EH (cell line): Measurements from ENCODE around the gene NTN1.

Source experiments
- DNase-seq: peaks from one replicate; pipeline ENCODE4 v3.0.0-alpha.2; 2015; ENCODE audit warnings: low read depth

Gene NTN1

GRCh38 chr17:9166788-9167187 is 145.5 kb downstream of the NTN1 start:
- no peak for DNase-seq

DNA sequence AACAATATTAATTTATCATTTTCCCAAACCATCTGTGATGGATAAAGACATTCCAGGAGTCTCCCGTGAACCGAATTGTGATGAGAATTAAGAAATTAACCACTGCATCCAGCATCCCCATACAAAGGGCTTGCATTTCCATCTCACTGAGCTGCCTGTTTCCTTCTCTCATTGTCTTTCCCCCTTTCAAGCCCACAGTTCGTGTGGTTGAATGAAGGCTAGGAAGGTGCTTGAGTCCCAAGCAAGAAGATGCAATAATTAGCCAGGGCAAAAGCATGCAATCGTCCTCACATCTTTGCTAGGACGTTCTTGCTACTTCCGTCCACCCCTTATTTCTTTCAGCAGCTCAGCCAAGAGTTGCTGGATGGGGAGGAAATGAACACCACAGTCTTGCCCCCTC is 146.1 kb downstream of the NTN1 start:
- DNase-seq, result no peak

GRCh38 chr17:9169116-9169515 is 147.8 kb downstream of the NTN1 start:
- no peak for DNase-seq

GRCh38 chr17:9170336-9170735 is 149.0 kb downstream of the NTN1 start:
- DNase-seq, result no peak

DNA sequence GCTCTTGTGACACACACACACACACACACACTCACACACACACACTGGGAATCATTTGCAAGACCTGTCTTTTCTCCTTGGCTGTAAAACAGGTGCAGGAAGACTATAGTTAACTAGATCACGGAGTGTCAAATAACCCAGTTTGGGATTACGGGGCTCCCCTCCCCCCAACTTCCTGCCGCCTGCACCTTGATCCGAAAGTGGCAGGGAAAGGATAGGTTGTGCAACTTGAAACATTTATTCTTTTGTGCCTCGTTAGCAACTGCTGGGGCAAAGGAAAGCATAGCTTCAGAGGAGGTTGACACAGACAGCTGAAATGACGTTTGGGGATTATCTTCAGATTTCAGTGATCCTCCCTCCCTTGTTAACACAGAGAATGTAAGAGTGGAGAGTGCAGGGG is 149.5 kb downstream of the NTN1 start:
- no peak for DNase-seq

DNA sequence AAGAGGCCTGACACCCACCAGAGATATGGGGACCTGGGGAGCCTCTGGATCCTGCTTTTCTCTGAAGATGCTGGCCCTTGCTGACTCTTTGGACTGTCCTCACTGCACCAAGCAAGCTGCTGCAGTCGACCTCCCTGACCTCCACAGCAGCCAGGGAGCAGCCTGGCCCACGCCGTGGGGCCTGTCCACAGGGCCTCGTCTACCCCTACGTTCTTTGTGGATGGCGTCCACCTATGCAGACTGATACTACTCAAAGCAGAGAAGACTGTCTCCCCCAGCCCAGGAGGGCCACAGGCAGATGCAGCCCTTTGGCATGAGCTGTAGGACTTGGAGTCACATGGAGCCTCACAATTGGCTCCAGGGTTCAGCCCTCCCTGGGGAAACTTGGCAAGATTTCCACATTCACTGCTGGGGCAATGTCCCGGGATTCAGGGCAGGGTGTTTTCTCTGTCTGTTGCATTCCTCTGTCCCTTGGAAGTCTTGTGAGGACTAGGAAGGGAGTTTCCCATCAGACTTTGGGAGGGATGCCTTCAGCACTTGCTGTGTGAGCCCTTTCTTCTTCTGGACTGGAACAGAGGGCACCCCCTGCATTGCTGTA is 152.2 kb downstream of the NTN1 start:
- no peak for DNase-seq

DNA sequence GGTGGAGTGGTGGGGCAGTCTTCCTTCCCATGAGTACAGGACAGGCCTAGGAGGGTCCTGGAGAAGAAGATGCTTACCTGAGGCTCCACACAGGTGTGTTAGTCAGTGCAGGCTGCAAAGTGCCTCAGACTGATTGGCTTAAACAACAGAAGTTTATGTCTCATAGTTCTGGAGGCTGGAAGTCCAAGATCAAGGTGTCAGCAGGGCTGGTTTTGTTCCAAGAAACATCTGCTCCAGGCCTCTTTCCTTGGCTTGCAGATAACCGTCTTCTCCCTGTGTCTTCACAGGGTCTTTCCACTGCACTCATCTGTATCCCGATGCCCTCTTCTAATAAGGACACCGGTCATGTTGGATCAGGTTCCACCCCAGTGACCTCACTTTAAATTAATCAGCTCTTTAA is 153.0 kb downstream of the NTN1 start:
- DNase-seq, result no peak

DNA sequence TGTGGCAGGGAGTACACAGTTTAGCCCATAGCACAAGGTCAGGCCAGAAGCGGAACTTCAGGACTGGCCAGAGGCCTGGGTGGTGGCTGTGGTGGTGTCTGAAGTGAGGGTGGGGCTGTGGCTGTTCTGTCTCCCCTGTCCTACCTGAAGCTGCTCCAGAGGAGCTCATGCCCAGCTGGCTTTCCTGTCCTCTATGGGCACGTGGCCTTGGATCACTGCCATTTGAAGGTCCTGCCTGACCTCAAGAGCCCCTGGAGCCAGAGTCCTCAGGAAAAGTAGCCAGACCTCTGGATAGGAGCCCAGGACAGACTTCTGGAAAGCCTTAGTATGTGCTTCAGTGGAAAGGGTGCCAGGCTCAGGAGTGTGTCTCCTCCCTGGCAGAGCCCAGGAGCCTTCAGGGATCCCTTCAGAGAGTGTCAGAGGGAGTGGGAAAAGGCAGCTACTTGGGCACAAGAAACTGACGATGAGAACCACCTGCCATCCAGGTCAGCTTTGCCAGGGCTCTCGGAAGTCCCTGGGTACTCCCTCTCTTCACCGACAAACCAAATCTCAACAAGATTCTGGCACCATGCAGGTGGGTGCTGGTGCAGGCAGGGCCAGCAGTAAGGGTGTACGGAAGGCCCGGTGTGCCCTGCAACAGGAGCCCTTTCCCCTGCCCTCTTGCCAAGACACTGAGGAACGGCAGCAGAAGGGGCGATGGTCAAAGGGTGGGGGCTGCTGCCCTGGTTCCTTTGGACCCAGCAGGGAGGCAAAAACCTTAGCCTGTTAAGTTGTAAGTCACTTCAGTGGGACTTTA is 153.7 kb downstream of the NTN1 start:
- DNase-seq, result no peak

DNA sequence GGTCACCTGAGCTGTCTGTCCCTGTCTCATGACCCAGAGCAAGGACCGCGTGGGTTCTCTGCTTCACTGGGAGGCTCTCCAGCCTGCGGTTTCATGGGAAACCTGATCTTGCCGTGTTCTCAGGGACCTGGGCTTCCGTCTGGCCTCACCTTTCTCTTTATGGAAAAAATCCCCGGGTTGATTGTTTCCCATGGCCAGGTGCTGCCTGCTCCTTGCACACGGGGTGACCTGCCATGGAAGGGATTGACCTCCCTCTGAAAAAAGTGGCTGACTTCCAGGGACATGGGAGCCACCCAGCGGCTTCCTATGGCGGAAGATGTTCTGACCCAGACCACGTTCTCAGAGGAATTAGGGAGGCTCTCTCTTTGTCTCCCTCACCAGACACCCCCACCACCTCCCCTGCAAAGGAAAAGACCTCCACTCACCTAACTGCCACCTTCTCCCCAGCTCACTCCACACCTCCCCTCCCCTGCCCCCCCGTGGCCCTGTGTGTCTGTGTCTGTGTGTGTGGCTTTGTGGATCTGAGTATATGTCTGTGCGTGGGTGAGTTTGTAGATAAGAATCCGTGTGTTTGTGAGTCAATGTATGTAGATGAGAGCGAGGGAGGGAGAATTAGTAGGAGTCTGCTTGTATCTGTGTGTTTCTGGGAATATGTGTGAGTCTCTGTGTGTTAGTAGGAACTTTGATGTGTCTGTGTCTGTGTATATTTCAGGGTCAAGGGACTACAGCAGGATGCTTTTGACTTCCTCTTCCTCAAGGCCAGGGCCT is 154.6 kb downstream of the NTN1 start:
- no peak for DNase-seq

- DNase-seq, result no peak
Observed at GRCh38 chr17:9177212-9177611, 155.9 kb downstream of the NTN1 start.

DNA sequence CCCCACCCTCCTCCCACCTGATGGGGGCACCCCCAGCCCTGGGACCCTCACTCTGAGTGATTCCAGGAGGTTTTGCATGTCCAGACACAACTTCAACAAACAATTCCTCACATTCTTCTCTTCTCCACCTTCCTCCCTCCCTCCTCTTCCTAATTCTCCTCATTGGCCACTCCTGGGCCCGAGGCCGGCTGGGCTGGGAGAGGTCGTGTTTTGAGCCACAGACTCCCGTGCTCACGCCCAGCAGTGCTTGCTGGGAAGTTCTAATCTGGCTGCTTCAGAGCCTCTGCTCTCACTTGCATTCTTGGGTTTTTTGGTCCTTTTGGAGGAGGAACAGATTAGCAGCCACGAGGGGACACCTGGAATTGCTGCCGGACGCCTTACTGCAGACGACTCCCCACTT is 157.0 kb downstream of the NTN1 start:
- DNase-seq, result no peak

- no peak for DNase-seq
Observed at GRCh38 chr17:9179602-9180001, 158.3 kb downstream of the NTN1 start.

DNA sequence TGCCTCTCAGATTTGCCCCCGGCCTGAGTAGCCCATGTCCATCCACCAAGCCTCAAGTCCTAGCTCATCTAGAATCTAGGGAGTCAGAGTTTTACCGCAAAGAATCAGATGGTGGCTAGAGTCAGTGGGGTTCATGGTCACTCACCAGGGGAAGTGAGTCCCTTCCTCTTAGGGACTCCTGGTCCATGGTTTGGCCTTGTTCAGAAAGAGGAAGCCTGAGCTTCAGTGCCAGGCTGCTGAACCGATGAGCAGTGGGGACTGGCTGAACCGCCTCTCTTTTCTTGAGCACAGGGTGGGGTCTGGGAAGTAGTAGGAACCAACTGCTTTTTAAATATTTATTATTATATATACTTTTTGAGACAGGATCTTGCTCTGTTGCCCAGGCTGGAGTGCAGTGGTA is 160.3 kb downstream of the NTN1 start:
- no peak for DNase-seq

DNA sequence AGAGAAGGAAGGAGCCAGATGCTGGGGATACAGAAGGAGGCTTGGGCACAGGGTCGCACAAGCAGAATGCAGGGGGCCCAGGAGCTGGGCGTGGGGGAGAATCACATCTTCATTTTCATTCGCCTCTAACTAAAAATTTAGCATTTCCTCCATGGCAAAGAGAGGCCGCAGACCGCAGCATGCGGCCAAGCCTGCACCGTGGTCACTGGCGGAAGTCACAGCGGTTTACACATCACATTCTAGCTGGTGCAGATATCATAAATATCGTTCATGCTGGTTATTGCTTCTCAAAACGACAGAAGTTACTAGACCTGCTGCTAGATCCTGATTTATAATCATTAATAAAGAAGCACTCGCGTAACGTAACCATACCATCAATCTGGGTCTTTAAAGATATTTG is 162.0 kb downstream of the NTN1 start:
- no peak for DNase-seq

GRCh38 chr17:9185142-9185541 is 163.8 kb downstream of the NTN1 start:
- no peak for DNase-seq

- DNase-seq, result no peak
Observed at GRCh38 chr17:9185688-9186284, 164.5 kb downstream of the NTN1 start.

- no peak for DNase-seq
Observed at GRCh38 chr17:9187828-9188227, 166.5 kb downstream of the NTN1 start.

- no peak for DNase-seq
Observed at GRCh38 chr17:9188367-9188766, 167.1 kb downstream of the NTN1 start.

DNA sequence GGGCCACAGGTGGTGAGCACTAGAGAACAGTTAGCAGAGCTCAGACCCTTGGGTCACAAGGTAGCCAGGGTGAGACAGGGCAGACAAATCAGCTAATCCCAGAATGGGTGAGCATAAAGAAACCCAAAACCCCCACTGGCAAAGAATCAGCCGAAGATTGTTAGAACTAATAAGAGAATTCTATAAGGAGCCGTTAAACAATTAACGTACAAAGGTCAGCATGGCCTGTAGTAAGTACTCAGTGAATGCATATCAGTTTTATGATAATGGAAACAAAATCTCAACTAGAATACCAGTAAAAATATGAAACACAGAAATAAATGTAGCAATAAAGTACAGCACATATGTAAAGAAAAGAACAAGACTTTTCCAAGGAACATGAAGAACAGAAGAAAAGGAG is 168.6 kb downstream of the NTN1 start:
- DNase-seq, result no peak

GRCh38 chr17:9192010-9192409 is 170.7 kb downstream of the NTN1 start:
- DNase-seq, result no peak

- no peak for DNase-seq
Observed at GRCh38 chr17:9195411-9195810, 174.1 kb downstream of the NTN1 start.

DNA sequence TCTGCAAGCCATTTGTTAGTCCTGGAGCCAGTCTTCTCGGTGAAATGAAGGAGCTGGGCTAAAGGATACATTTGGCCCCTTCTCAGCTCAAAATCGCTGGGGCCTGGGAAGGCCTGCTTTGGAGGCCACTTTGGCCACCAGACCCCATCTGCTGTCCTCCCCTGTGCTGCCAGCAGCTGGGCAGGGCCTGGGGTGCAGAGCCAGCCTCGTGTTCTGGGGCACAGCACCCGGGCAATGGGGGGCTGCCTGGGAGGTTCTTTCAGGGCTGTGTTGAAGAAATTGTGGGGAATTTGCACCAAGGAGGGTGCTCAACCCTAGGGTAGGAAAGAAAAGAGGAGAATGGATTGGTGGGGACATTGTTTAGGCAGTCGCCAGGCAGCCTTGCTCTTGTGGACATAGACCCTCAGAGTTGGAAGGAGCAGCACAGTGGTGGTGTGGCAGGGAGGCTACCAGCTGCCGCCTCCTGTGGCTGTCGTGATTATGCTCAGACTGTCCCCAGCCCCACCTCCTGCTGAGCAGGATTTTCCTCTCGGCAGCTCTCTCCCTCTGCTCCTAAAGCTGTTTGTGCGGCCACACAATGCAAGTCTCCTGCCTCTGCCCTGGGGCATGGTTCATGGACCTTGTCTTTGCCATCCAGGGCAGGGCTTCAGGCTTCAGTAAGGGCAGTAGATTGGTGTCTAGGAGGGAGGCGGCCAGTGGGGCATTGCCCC is 174.8 kb downstream of the NTN1 start:
- DNase-seq, result no peak
